NB4 (cell line): ENCODE data around the gene HTR1D.

Source experiments
- DNase-seq: peaks from one replicate; pipeline ENCODE4 v3.0.0; 2010; ENCODE audit warnings: low read depth
- H3K4me3 ChIP-seq: one replicate; pipeline ENCODE4 v1.5.1; 2011; ENCODE audit warnings: mild to moderate bottlenecking, low read depth, low read length, moderate library complexity
- CTCF ChIP-seq: IDR thresholded peaks from one replicate; pipeline ENCODE4 v1.5.1; 2012; ENCODE audit warnings: low read depth, low read length
- MAX ChIP-seq: IDR thresholded peaks from 2 replicates; pipeline ENCODE4 v1.6.1; 2011; ENCODE audit warnings: low read depth, low read length
- MYC ChIP-seq: IDR thresholded peaks from 2 replicates; pipeline ENCODE4 v1.6.1; 2011; ENCODE audit warnings: low read depth, low read length
- POLR2A ChIP-seq: IDR thresholded peaks from 2 replicates; pipeline ENCODE4 v1.6.1; 2011; ENCODE audit warnings: mild to moderate bottlenecking; ENCODE audit not compliant: insufficient read length; ENCODE audit errors: extremely low read depth

The HTR1D gene

GRCh38 chr1:23222331-23222730 is 5.0 kb upstream of the HTR1D start:
- TF ChIP-seq POLR2A = no peak
- TF ChIP-seq MAX = no peak
- TF ChIP-seq CTCF = no peak
- no peak for DNase-seq
- no peak overlapping the region for H3K4me3 ChIP-seq

- H3K4me3 ChIP-seq = no peak overlapping the region
- TF ChIP-seq MYC (no peak), MAX (no peak), POLR2A (no peak), CTCF (no peak)
- DNase-seq = no peak
Observed at GRCh38 chr1:23221107-23221506, 3.8 kb upstream of the HTR1D start.

- no peak overlapping the region for H3K4me3 ChIP-seq
- TF ChIP-seq MAX = no peak
- TF ChIP-seq CTCF = peak; percentile 43
- DNase-seq = peak; percentile 22
Observed at GRCh38 chr1:23216771-23217420, 406 bp downstream of the HTR1D start.

- peak; percentile 9 for DNase-seq
- TF ChIP-seq CTCF = no peak
- TF ChIP-seq MYC = no peak
- no peak for TF ChIP-seq POLR2A
- no peak for TF ChIP-seq MAX
- H3K4me3 ChIP-seq = no peak overlapping the region
Observed at GRCh38 chr1:23215751-23216449, 1.4 kb downstream of the HTR1D start.

GRCh38 chr1:23215291-23215690 is 2.0 kb downstream of the HTR1D start:
- H3K4me3 ChIP-seq = no peak overlapping the region
- TF ChIP-seq CTCF (no peak), MYC (no peak), MAX (no peak), POLR2A (no peak)
- no peak for DNase-seq
